Epithelial cell of proximal tubule (primary cell): Measurements from ENCODE around the gene ZBTB26. TPM values are rescaled to one million over a fixed set of nuclear protein-coding genes. Genes with fewer than 3 reads are reported as not detected.
A peak's percentile ranks its signal among the peaks of the same experiment; 100 is the strongest.

ENCODE experiments used
- DNase-seq: peaks from one replicate; pipeline ENCODE4 v3.0.0-alpha.2; 2011; ENCODE audit warnings: low read depth
- H3K4me3 ChIP-seq: 2 replicates; pipeline ENCODE4 v1.5.1; 2011; ENCODE audit warnings: low read depth, mild to moderate bottlenecking, low read length
- total RNA-seq: library from RNA; depleted of rRNA; stranded (reverse); fragments of >200 nt; gene quantifications from 2 replicates; pipeline ENCODE4 v1.2.3, GENCODE V29; 2015
- TF ChIP-seq, protein P1 (sequence below): conservative IDR thresholded peaks from 2 replicates; pipeline ENCODE4 v1.5.1; 2012; ENCODE audit warnings: low read depth, mild to moderate bottlenecking, low read length

ZBTB26 gene, protein sequence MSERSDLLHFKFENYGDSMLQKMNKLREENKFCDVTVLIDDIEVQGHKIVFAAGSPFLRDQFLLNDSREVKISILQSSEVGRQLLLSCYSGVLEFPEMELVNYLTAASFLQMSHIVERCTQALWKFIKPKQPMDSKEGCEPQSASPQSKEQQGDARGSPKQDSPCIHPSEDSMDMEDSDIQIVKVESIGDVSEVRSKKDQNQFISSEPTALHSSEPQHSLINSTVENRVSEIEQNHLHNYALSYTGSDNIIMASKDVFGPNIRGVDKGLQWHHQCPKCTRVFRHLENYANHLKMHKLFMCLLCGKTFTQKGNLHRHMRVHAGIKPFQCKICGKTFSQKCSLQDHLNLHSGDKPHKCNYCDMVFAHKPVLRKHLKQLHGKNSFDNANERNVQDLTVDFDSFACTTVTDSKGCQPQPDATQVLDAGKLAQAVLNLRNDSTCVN
- 2.5 and 2.9 TPM in 2 replicates for total RNA-seq

DNA sequence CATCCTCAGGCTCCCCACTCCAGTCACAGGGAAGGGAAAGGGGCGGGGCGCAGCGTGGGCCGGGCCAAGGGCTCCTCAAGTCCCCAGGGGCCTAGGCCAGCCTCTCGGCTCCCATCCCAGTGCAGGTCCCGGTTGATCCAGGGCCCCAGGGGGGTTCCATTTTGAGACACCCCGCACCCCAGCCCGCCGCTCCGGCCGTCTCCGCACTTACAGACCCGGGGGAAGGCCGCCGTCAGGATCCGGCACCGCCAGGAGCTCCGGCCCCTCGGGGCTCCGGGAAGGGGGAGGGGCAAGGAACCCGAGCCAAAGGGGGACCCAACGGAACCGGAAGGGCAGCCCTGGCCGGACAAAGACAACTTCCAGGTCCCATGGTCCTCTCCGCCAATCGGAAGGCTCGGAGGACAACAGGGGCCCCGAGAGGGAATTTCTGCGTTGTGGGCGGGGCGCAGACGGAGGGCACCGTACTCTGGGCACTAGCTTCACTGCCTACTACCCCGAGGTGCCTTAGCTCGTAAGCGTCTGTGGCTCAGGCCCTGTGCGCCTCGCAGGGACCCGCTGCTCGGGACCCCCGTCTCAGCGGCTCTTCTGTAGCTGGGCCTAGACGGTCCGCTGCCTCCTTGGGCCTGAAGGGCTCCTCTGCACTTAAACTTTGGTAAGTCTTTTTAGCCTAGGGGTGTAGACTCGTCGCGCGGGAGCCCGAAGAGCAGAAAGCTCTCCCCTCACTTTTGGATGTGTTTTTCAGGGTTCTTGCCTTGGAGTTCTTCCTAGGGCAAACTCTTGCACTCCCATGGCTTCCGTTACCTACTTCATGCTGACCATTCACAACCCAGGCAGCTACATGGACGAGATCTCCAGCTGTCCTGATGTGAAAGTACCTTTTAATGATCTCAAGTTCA, at the start of gene ZBTB26:
Gene ZBTB26, minus strand, starts transcription at position 287 of the 896 bp plus-strand sequence. CDS start 11,578 bp downstream, outside the sequence.
- TF ChIP-seq, protein P1, sequence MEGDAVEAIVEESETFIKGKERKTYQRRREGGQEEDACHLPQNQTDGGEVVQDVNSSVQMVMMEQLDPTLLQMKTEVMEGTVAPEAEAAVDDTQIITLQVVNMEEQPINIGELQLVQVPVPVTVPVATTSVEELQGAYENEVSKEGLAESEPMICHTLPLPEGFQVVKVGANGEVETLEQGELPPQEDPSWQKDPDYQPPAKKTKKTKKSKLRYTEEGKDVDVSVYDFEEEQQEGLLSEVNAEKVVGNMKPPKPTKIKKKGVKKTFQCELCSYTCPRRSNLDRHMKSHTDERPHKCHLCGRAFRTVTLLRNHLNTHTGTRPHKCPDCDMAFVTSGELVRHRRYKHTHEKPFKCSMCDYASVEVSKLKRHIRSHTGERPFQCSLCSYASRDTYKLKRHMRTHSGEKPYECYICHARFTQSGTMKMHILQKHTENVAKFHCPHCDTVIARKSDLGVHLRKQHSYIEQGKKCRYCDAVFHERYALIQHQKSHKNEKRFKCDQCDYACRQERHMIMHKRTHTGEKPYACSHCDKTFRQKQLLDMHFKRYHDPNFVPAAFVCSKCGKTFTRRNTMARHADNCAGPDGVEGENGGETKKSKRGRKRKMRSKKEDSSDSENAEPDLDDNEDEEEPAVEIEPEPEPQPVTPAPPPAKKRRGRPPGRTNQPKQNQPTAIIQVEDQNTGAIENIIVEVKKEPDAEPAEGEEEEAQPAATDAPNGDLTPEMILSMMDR, result no peak
- peak within 1 kb of the TSS; percentile 90 for H3K4me3 ChIP-seq
- peak; percentile 48 for DNase-seq

DNA sequence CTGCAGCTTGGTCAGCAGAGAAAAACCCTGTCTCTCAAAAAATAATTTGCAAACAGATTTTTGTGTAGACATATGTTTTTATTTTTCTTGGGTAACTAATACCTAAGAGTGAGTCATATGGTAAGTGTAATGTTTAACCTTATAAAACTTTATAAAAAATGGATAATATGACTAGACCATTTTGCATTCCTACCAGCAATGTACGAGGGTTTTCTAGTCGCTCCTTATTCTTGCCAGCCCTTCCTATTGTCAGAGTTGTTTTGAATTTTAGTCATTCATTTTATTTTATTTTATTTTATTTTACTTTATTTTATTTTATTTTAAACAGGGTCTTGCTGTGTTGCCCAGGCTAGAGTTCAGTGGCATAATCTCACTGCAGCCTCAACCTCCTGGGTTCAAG, 47.3 kb upstream of the ZBTB26 start:
- TF ChIP-seq, protein P1, result no peak
- H3K4me3 ChIP-seq, result no peak overlapping the region
- DNase-seq, result no peak

DNA sequence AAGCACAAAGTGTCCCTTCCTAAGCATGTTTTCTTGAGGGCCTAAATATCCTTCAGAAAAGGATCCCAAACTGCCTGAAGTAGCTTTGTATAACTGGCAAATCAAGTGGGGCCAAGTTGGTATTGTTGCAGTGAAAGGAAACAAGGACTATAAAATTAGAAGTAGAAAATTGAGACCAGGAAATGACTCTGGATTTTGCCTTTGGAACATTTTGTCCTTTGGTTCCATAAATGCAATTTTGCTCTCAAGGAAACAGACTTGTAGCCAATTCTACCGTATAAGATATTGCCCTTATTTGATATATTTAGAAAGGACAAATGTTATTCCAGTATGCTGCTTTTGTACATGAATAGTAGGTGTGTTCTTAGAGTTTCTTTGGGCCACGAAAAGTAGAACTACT, 43.9 kb upstream of the ZBTB26 start:
- DNase-seq, result no peak
- TF ChIP-seq, protein P1, result no peak
- no peak overlapping the region for H3K4me3 ChIP-seq

DNA sequence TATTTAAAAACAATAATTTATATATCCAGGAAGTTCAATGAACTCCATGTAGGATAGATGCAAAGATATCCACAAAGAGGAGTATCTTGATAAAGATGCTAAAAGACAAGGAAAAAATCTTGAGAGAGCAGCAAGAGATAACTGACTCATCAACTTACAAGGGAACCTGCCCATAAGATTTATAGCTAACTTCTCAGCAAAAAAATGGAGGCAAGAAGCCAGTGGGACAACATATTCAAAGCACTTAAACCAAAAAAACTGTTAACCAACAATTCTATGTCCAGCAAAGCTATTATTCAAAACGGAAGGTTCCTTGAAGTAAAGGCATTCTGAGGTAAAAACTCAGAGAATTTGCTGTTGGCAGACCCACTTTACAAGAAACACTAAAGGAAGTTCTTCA, 29.8 kb upstream of the ZBTB26 start:
- TF ChIP-seq, protein P1, result no peak
- no peak overlapping the region for H3K4me3 ChIP-seq
- DNase-seq, result no peak

DNA sequence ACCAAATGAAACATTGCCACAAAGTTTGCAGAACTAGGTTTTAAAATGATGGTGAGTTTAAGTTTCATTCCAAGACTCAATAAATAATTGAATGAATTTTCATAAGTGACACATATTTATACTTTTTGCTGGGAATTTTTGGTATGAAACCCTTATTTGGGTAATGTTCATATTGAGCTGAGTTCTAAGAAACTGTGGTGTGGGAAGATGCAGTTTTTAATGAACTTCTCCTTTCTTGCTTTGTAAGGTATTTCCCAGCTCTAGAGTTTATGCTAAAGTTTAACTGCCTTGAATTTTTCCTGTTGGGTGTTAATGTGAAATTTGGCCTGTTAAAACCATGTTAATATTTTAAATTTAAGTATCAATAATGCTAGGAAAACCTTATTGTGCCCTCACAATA, 24.6 kb upstream of the ZBTB26 start:
- no peak overlapping the region for H3K4me3 ChIP-seq
- no peak for DNase-seq
- TF ChIP-seq, protein P1, result no peak

DNA sequence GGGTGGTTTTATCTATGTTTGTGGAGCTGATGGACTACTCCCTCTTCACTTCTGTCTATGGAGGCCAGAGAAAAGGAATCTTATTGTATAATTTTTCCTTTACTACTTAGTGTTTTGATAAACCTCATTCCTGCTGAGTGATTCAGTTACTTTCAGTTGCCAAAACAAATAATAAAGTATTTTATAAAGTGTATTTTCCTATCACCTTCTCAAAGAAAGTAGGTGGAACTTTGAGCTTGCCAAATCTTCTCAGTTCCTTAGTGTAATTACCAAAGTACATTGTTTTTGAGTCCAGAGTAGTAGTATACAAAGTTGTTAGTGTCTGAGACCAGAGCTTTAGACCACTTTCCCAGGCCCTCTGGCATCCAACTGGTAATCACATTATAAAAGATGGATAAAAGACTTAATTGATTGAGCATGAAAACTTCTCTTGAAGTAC, 23.0 kb upstream of the ZBTB26 start:
- TF ChIP-seq, protein P1, result no peak
- no peak overlapping the region for H3K4me3 ChIP-seq
- DNase-seq, result no peak
